GM18526 (cell line): ENCODE data around the gene RYK.

ENCODE experiments used
- POLR2A ChIP-seq: IDR thresholded peaks from 3 replicates; pipeline ENCODE4 v1.6.1; 2011; ENCODE audit not compliant: insufficient read length; ENCODE audit errors: extremely low read depth

Gene RYK

DNA sequence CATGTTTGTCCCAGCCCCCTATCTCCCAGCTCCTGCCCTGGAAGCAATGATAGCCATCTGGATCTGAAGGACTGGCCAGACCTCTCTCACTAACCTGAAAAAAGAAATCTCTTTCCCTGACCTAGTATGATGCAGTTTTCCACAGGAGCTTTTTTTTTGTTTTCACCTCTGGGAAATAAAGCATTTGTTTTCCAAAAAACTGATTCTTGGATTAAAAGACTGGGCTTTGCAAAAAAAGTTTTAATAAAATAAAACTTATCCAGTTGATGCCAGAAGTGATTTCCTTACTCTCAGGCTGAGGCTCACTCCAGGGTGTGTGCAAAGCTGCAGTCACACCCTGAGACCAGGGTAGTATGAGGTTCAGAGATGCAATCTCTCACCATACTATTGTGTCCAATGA, 104.0 kb downstream of the RYK start:
- no peak for TF ChIP-seq POLR2A

DNA sequence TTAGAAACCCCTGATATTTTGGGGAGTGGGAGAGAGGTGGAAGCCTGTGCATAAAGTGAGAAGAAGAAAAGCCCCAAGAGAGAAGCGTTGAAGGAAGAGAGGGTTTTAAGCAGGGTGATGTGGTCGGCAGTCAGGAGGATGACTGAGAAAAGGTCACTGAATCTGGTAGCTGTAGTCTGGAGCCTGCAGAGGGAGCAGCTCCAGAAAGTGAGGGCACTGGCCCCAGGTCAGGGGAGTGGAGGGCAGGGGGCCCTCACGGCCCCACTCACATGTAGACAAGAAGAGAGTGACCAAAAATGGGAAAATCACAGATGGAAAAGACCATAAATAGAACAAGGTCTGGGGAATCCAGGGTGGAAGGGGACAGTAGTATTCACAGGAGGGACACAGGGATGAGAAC, 105.5 kb downstream of the RYK start:
- no peak for TF ChIP-seq POLR2A

DNA sequence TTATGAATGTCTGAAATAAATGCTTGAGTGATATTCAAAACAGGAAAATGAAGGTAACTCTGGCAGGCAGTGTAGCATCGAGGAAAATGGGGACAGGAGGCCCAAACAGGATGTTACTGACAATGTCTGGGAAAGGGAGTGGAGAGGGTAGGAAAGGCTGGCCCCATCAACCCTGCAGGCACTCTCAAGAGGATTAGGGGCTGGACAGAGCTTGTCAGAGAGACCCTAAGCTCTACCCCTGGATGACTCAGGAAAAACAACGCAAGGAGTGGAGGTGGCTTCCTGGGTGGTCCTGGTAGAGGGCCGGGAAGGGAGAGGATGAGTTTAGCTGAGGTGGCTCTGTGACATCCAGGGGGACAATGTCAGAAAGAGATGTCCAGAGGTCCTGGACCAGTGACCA, 106.0 kb downstream of the RYK start:
- TF ChIP-seq POLR2A = no peak

DNA sequence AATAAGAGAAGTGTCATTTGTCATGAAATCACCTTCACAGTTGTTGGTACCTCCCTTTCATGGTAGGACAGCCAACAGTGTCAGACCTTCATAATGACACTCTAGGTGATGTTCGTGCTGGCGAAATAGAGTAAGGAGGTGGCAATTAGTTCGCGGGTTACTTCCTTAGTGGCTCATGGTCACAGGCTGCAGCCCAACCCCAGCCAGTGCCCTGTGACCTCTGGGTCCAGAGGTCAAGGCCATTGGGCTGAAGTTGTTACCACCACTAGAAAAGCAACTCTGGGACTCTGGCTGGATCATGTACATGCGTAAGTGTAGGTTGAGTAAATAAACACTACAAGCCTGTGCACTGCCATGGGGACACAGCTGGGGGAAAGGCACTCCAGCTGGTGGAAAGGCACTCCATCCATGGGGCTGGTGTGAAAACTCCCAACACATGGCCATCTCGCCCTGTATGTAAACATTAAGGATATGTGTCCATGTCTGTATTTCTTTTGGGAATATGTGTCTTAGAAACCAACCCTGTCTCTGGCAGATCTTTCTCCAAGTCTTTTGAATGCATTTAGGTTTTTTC, 106.7 kb downstream of the RYK start:
- TF ChIP-seq POLR2A = no peak

DNA sequence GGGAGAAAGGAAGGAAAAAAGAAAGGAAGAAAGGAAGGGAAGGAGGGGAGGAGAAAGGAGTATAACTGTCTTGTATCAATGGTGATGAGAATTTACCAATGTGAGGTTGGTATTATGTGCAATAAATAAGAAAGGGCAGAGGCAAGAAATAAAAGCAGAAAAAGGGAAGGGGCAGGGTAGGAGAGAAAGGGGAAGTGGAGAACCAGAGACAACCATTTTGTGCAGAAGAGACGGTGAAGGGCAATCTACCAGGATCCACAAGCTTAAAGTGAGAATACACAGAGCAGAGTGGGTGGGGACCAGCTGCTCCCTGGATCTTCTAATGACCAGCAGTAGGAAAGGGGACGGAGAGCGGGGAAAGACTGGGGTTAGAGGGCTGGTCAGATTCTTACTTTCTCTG, 114.1 kb downstream of the RYK start:
- no peak for TF ChIP-seq POLR2A

DNA sequence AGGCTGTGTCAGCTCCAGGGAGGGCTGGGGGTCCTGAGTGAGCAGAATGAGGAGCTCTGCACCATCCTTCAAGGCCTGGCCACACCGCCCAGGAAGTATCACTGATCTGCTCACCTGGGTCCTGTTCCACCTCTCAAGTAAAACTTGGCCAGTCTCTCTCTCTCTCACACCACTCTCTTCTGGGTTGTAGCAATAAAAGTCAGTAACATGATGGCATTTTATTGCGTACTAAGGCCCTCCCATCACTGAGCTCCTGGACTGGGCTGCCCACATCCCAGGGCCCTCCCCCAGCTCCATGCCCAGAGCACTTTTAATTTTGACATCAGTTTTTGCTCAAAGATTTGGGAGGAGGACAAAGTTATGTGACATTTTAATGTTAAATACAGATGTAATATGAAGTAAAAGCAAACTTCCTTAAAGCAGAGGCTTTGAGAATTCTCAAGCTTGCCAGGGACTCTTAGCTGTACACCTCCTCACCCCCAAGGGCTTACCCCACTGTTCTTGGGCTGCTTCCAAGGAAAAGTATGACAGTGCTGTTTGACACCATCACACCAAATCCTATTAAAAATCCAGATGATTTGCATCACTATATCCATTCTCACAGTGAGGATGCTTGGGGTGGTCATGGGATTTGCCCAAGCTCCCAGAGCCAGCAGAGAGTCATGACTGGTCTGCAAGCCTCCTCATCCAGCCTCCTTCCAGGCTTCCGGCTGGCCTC, 115.8 kb downstream of the RYK start:
- no peak for TF ChIP-seq POLR2A

DNA sequence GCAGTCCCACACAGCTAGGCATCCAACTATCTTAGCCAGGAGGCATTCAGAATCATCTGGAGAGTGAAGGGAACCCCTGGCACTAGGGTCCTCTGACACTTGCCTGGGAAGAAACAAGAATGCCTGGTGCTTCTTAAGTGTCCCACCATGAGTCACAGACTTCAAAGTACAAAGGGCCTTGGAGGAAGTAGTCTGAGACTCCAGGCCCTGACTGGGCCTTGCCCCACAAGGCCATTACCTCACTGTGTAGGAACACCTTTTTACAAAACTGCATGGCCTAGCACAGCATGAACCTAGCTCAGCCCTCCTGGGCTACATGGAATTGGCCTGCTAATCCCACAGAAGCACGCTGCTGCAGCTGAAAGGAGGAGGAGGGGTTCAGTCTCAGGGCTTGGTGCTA, 116.4 kb downstream of the RYK start:
- no peak for TF ChIP-seq POLR2A

DNA sequence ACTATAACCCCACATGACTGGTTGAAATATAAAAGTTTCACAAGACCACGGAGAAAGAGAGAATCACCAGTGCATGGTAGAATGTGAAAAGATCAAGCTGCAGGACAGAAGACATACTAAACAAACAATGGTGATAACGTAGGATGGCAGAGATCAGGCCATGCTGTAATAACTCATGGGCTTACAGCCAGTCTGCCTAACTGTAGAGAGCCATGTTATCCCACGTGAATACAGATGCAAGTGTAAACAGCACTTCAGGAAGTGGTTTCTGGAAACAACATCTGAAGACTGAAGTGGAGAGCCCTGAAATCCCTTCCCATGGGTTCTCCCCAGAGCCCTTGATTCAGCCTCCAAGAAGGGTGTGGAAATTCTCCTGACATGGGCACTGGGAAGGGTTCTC, 117.7 kb downstream of the RYK start:
- no peak for TF ChIP-seq POLR2A

DNA sequence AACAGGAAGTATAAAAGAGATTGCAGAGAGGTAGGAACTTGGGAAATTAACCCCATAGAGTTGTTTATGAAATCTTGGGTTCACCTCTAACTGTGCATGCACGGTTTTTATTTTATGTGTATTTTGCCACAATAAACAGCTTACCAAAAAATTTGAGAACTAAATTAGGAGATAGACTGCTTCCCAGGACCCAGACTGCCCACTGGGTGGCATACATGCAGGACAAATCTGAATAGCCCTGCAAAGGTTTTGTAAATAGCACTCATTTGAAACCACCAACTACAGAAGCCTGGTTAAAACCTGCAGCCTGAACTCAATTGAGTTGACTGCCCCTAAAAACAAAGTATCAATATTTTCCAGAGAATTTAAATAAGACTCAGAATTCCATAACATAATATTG, 124.5 kb downstream of the RYK start:
- TF ChIP-seq POLR2A = no peak

DNA sequence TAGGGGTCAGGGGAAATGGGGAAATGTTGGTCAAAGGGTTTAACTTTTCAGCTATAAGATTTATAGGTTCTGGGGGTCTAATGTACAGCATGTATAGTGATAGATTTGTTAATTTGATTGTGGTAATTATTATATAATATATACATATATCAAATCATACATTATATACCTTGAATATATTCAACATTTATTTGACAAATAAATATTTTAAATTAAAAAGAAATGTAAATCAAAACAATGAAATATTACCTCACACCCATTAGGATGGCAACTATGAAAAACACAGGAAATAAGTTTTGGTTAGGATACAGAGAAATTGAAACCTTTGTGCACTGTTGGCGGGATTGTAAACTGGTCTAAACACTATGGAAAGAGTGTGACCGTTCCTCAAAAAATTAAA, 135.9 kb downstream of the RYK start:
- TF ChIP-seq POLR2A = no peak

DNA sequence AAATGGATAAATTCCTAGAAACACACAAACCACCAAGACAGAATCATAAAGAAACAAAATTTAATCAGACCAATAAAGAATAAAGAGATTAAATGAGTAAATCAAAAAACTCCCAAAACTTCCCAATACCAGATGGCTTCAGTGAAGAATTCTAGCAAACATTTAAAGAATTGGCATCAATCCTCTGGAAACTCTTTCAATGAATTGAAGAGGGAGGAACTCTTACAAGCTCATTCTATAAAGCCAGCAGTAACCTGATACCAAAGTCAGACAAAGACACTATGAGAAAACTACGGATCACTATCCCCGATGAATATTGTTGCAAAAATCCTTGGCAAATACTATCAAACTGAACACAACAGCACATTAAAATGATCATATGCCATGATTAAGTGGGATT, 139.0 kb downstream of the RYK start:
- TF ChIP-seq POLR2A = no peak

DNA sequence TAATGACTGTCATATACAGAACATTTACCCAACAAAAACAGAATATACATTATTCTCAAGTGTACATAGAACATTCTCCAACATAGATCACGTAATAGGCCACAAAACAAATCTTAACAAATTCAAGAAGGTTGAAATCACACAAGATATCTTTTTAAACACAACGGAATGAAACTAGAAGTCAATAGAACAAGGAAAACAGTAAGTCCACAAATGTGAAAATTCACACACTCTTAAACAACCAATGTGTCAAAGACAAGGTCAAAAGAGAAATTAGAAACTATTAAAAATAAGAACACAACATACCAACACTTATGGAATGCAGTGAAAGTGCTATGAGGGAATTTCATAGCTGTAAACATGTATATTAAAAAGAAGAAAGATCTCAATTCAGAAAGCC, 139.7 kb downstream of the RYK start:
- no peak for TF ChIP-seq POLR2A
